Testis (tissue), 3 donors: Measurements from ENCODE around the gene TM9SF4. TPM values are rescaled to one million over a fixed set of nuclear protein-coding genes. Genes with fewer than 3 reads are reported as not detected.

Experiments
- DNase-seq: peaks from one replicate; pipeline ENCODE4 v3.0.0-alpha.2; 2019
- H3K27ac ChIP-seq, 2 donors: fragments of 200-600 bp; sonication (generic); one replicate each; pipeline ENCODE4 v1.5.1; 2019
- H3K27me3 ChIP-seq: fragments of 200-600 bp; sonication (generic); one replicate; pipeline ENCODE4 v1.5.1; 2019
- H3K36me3 ChIP-seq: fragments of 200-600 bp; sonication (generic); one replicate; pipeline ENCODE4 v1.5.1; 2017; ENCODE audit warnings: low read depth; ENCODE audit errors: missing control alignments
- H3K4me1 ChIP-seq: fragments of 200-600 bp; sonication (generic); one replicate; pipeline ENCODE4 v1.5.1; 2019
- H3K4me3 ChIP-seq, 2 donors: fragments of 200-600 bp; sonication (generic); one replicate each; pipeline ENCODE4 v1.5.1; 2017 to 2019
- H3K9me3 ChIP-seq: fragments of 200-600 bp; sonication (generic); one replicate; pipeline ENCODE4 v1.5.1; 2017
- POLR2A ChIP-seq: fragments of 450-650 bp; IDR thresholded peaks from one replicate; pipeline ENCODE4 v1.6.1; 2017; ENCODE audit warnings: antibody characterized with exemption, mild to moderate bottlenecking, moderate library complexity
- WGBS, 2 donors: methylation state at CpG; one replicate each; pipeline ENCODE4 v1.1.5; 2018; 5-methylcytosine and 5-hydroxymethylcytosine counted together
- intact Hi-C: fragments of 100-400 bp; cut with DNase I; formaldehyde crosslinking; loops from one replicate; pipeline ENCODE4 v1.15.1; 2023; ENCODE audit warnings: low total_unique reads
- polyA plus RNA-seq: library from polyadenylated mRNA; stranded (reverse); fragments of 350-450 nt; fragmentation: Illumina TruSeq; extraction: RNeasy Lipid Tissue Mini Kit (QIAGEN cat#74804); gene quantifications from one replicate; pipeline ENCODE4 v1.2.3, GENCODE V29; 2014; ENCODE audit warnings: low read depth, low replicate concordance; ENCODE audit not compliant: insufficient read depth
- total RNA-seq, 2 donors: library from RNA; depleted of rRNA; stranded (reverse); fragments of >200 nt; gene quantifications; one replicate each; pipeline ENCODE4 v1.2.3, GENCODE V29; 2016
- TF ChIP-seq, protein P1 (sequence below), 3 experiments: fragments of 450-650 bp in 2 of 3; fragments of 200-600 bp in 1 of 3; sonication (generic) in 1 of 3; IDR thresholded peaks; one replicate each; pipeline ENCODE4 v1.5.1; 2016 to 2019; ENCODE audit warnings: antibody characterized with exemption in 3 of 3, mild to moderate bottlenecking in 2 of 3, moderate library complexity in 1 of 3

Gene TM9SF4
- total and polyA plus RNA-seq, 3 donors from 2014 or later: 53.2 to 55.8 (median 54.3) TPM

DNA sequence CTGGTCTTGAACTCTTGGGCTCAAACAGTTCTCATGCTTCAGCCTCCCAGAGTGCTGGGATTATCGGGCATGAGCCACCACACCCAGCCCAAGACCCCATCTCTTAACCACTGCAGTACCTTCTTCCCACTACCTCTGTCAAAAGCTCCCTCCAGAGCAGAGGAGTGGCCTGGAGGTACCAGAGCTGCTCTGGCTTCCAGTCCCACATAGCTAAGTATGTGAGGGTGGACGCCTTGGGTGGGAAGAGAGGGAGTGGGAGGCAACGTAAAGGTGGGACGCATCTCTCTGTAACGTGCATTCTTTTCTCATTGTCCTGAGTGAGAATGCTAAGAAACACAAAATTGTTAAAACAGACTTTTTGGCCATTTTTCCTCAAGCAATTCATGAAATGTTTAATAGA, 24.5 kb downstream of the TM9SF4 start:
- Histone ChIP-seq H3K27me3 (no peaks in the 10 kb centered on the region), H3K4me1 (peaks cover 5% of the 10 kb centered on the region), H3K9me3 (no peaks in the 10 kb centered on the region), H3K27ac (no peak overlapping the region), H3K36me3 (no peaks in the 10 kb centered on the region), H3K4me3 (no peak overlapping the region)
- WGBS, 2 donors: 87 to 96% methylated on average over 5 of the region's 5 CpGs
- intact Hi-C loops: no loop called here
- no peak for DNase-seq
- no peak for TF ChIP-seq POLR2A
- TF ChIP-seq, protein P1, sequence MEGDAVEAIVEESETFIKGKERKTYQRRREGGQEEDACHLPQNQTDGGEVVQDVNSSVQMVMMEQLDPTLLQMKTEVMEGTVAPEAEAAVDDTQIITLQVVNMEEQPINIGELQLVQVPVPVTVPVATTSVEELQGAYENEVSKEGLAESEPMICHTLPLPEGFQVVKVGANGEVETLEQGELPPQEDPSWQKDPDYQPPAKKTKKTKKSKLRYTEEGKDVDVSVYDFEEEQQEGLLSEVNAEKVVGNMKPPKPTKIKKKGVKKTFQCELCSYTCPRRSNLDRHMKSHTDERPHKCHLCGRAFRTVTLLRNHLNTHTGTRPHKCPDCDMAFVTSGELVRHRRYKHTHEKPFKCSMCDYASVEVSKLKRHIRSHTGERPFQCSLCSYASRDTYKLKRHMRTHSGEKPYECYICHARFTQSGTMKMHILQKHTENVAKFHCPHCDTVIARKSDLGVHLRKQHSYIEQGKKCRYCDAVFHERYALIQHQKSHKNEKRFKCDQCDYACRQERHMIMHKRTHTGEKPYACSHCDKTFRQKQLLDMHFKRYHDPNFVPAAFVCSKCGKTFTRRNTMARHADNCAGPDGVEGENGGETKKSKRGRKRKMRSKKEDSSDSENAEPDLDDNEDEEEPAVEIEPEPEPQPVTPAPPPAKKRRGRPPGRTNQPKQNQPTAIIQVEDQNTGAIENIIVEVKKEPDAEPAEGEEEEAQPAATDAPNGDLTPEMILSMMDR (IDR thresholded peaks at IDR 0.05): no peak

DNA sequence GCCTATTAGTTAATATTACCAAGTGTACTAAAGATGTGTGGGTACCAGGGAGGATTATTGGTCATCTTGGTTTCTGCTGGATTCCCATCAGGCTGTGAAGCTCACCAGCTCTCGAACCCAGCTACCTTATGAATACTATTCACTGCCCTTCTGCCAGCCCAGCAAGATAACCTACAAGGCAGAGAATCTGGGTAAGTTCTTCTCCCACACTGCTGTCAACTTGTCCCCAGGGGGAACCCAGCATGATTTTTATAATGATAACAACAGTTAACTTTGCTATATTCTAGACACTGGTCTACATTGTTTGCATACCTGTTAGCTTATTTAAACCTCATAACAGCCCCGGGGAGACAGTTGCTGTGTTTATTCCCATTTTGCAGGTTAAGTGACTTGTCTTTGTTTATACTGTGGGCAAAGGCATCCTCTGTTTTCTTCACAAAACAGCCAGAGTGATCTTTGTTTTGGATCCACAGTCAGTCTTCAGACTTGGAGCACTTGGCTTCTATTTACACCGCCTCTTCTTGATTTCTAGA, 26.5 kb downstream of the TM9SF4 start:
- WGBS, 2 donors: 89% methylated on average over 3 of the region's 3 CpGs
- Histone ChIP-seq H3K36me3 (no peaks in the 10 kb centered on the region), H3K27ac (no peak overlapping the region), H3K4me1 (no peaks in the 10 kb centered on the region), H3K9me3 (no peaks in the 10 kb centered on the region), H3K27me3 (no peaks in the 10 kb centered on the region), H3K4me3 (no peak overlapping the region)
- TF ChIP-seq POLR2A: no peak
- TF ChIP-seq, protein P1 (IDR thresholded peaks at IDR 0.05): no peak
- no peak for DNase-seq
- intact Hi-C loops: no loop called here

DNA sequence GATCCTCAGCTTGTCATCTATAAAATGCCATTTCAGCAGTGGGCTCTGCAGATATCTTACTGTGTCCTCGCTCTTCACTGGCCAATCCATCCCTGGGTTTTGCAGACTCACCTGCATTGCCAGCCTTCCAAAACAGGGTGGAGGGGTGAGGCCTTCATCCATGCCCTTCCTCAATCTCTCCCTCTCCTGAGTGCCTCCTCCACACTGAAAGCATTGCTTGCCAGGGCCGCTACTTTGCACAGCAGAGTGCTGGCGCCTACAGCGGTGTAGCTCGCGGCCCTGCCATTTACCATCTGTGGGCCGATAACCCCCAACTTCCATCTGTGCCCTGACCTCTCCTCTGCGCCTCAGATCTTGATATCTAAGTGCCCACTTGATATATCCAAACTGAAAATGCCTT, 29.4 kb downstream of the TM9SF4 start:
- 98 to 99% methylated on average over 8 of the region's 8 CpGs for WGBS, 2 donors

DNA sequence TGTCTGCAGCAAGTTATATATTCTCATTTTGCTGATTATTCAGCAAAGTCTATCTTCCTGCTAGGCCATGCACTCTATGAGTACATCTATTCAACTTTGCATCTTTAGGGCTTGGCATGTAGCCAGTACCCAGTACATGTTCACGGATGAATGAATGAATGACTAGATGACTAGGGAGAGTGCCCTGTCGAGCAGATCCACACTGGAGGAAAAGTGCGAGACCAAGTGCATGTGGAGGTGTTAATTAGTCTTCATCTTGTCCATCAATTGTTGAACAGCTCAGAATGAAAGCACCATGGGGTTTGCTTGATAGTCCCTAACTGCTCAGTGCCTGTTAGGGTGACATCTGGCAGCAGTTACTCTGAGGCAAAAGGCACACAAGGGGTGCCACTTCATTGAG, 30.4 kb downstream of the TM9SF4 start:
- H3K36me3 ChIP-seq: no peaks in the 10 kb centered on the region
- no peak for DNase-seq
- TF ChIP-seq POLR2A: no peak
- TF ChIP-seq, protein P1 (IDR thresholded peaks at IDR 0.05): no peak
- 88 to 97% methylated on average over 3 of the region's 3 CpGs for WGBS, 2 donors
- intact Hi-C loops: no loop called here
- no peaks in the 10 kb centered on the region for H3K9me3 ChIP-seq
- no peak overlapping the region for H3K4me3 ChIP-seq
- H3K4me1 ChIP-seq: no peaks in the 10 kb centered on the region
- H3K27me3 ChIP-seq: no peaks in the 10 kb centered on the region
- no peak overlapping the region for H3K27ac ChIP-seq

More for the DNA sequence above, 29.4 kb downstream of the TM9SF4 start:
- Histone ChIP-seq H3K4me1 (no peaks in the 10 kb centered on the region), H3K9me3 (no peaks in the 10 kb centered on the region), H3K4me3 (no peak overlapping the region), H3K36me3 (no peaks in the 10 kb centered on the region), H3K27ac (no peak overlapping the region), H3K27me3 (no peaks in the 10 kb centered on the region)
- DNase-seq: no peak
- TF ChIP-seq POLR2A: no peak
- TF ChIP-seq, protein P1 (IDR thresholded peaks at IDR 0.05): no peak
- intact Hi-C loops: no loop called here

DNA sequence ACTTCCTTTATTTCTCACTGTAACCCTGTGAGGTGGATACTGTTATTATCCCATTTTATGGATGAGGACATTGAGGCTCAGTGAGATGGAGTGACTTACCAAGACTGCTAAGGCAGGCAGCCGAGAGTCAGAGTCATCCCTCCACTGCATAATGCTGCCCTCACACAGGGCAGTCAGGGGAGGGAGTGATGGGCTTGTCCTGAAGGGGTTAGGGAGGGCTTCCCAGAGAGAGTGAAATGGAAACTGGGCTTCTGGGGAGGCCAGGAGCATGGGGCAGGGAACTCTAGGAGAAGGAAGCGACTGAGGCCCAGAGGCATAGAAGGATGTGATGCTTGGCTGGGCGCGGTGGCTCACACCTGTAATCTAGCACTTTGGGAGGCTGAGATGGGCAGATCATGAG, 31.1 kb downstream of the TM9SF4 start:
- intact Hi-C loops: no loop called here
- H3K4me1 ChIP-seq: no peaks in the 10 kb centered on the region
- H3K36me3 ChIP-seq: no peaks in the 10 kb centered on the region
- whole genome bisulfite sequencing, 2 donors: 73 to 89% methylated on average over 4 of the region's 4 CpGs
- H3K27ac ChIP-seq: no peak overlapping the region
- no peak for DNase-seq
- H3K9me3 ChIP-seq: no peaks in the 10 kb centered on the region
- no peaks in the 10 kb centered on the region for H3K27me3 ChIP-seq
- no peak for TF ChIP-seq POLR2A
- TF ChIP-seq, protein P1 (IDR thresholded peaks at IDR 0.05): no peak
- no peak overlapping the region for H3K4me3 ChIP-seq
